Prostate gland (tissue), 2 donors: ENCODE results near the gene CNTNAP2. TPM values are rescaled to one million over a fixed set of nuclear protein-coding genes. Genes with fewer than 3 reads are reported as not detected.

ENCODE experiments used
- DNase-seq: peaks from one replicate; pipeline ENCODE4 v3.0.0-alpha.2; 2019; ENCODE audit warnings: low spot score
- H3K27ac ChIP-seq, 2 donors: fragments of 200-600 bp; sonication (generic); 2 replicates each; pipeline ENCODE4 v1.5.1; 2017 to 2019
- H3K27me3 ChIP-seq: fragments of 200-600 bp; sonication (generic); replicated peaks from 2 replicates; pipeline ENCODE4 v1.5.1; 2019; ENCODE audit not compliant: insufficient read depth
- H3K36me3 ChIP-seq, 2 donors: fragments of 200-600 bp; sonication (generic); 1 replicate in 1 of 2; 2 replicates in 1 of 2; pipeline versions ENCODE4 v1.5.1 to v1.8.1; 2017 to 2019
- H3K4me1 ChIP-seq: fragments of 200-600 bp; sonication (generic); replicated peaks from 2 replicates; pipeline ENCODE4 v1.5.1; 2019
- H3K4me3 ChIP-seq, 2 donors: fragments of 200-600 bp; sonication (generic); 2 replicates each; pipeline ENCODE4 v1.5.1; 2017 to 2019
- H3K9me3 ChIP-seq: fragments of 200-600 bp; sonication (generic); 2 replicates; pipeline ENCODE4 v1.5.1; 2017
- CTCF ChIP-seq, 4 experiments: fragments of 200-600 bp in 2 of 4; fragments of 450-650 bp in 2 of 4; sonication (generic) in 2 of 4; IDR thresholded peaks; 1 replicate in 3 of 4; 2 replicates in 1 of 4; pipeline ENCODE4 v1.5.1; 2016 to 2019; ENCODE audit warnings: antibody characterized with exemption in 4 of 4, mild to moderate bottlenecking in 2 of 4, moderate library complexity in 2 of 4
- POLR2A ChIP-seq: fragments of 450-650 bp; IDR thresholded peaks from one replicate; pipeline ENCODE4 v1.6.1; 2016; ENCODE audit warnings: antibody characterized with exemption, mild to moderate bottlenecking
- POLR2AphosphoS5 ChIP-seq: sonication (generic); formaldehyde crosslinking; IDR thresholded peaks from one replicate; pipeline ENCODE4 v1.6.1; 2017; ENCODE audit warnings: antibody characterized with exemption
- WGBS: methylation state at CpG from one replicate; pipeline ENCODE4 v1.1.5; 2018; 5-methylcytosine and 5-hydroxymethylcytosine counted together
- intact Hi-C: fragments of 100-400 bp; cut with DNase I; formaldehyde crosslinking; loops from one replicate; pipeline ENCODE4 v1.14.2; 2022
- total RNA-seq, 2 donors: library from RNA; depleted of rRNA; stranded (reverse); fragments of >200 nt; gene quantifications; one replicate each; pipeline ENCODE4 v1.1.0, GENCODE V29; 2016

CNTNAP2 gene
- total RNA-seq, 2 donors from 2014 or later, result 10.6 to 43.7 TPM

GRCh38 chr7:148287538-148287937 lies 2170.9 kb downstream of the CNTNAP2 start:
- DNase-seq, result no peak
- no peaks in the 10 kb centered on the region for H3K4me1 ChIP-seq
- intact Hi-C loops, result no loop called here

GRCh38 chr7:148288592-148289151 lies 2172.1 kb downstream of the CNTNAP2 start:
- intact Hi-C loops, result no loop called here
- WGBS, result 100% methylated on average over 1 of the region's 1 CpG

More at GRCh38 chr7:148287538-148287937, 2170.9 kb downstream of the CNTNAP2 start:
- Histone ChIP-seq H3K4me3 (no peak overlapping the region), H3K9me3 (no peaks in the 10 kb centered on the region), H3K36me3 (no peaks in the 10 kb centered on the region), H3K27ac (no peak overlapping the region), H3K27me3 (peaks cover 1% of the 10 kb centered on the region)
- TF ChIP-seq CTCF (IDR thresholded peaks at IDR 0.05) (no peak), POLR2A (no peak), POLR2AphosphoS5 (no peak)
- WGBS, result 93% methylated on average over 1 of the region's 2 CpGs

GRCh38 chr7:148289630-148290029 lies 2173.0 kb downstream of the CNTNAP2 start:
- Histone ChIP-seq H3K4me3 (no peak overlapping the region), H3K36me3 (no peaks in the 10 kb centered on the region), H3K4me1 (no peaks in the 10 kb centered on the region), H3K27ac (no peak overlapping the region), H3K27me3 (peaks cover 1% of the 10 kb centered on the region), H3K9me3 (no peaks in the 10 kb centered on the region)
- TF ChIP-seq CTCF (IDR thresholded peaks at IDR 0.05), result no peak
- no peak for TF ChIP-seq POLR2A
- no peak for TF ChIP-seq POLR2AphosphoS5
- intact Hi-C loops, result no loop called here
- no peak for DNase-seq
- 13% methylated on average over 1 of the region's 1 CpG for WGBS

More at GRCh38 chr7:148288592-148289151, 2172.1 kb downstream of the CNTNAP2 start:
- H3K27me3 ChIP-seq, result peaks cover 1% of the 10 kb centered on the region
- H3K4me1 ChIP-seq, result no peaks in the 10 kb centered on the region
- DNase-seq, result no peak
- TF ChIP-seq POLR2A, result no peak
- TF ChIP-seq POLR2AphosphoS5, result no peak
- no peak for TF ChIP-seq CTCF (IDR thresholded peaks at IDR 0.05)
- H3K27ac ChIP-seq, result no peak overlapping the region
- H3K36me3 ChIP-seq, result no peaks in the 10 kb centered on the region
- H3K9me3 ChIP-seq, result no peaks in the 10 kb centered on the region
- H3K4me3 ChIP-seq, result no peak overlapping the region

GRCh38 chr7:148290538-148290937 lies 2173.9 kb downstream of the CNTNAP2 start:
- no peak overlapping the region for H3K4me3 ChIP-seq
- no peaks in the 10 kb centered on the region for H3K9me3 ChIP-seq
- H3K27ac ChIP-seq, result no peak overlapping the region
- no peaks in the 10 kb centered on the region for H3K4me1 ChIP-seq
- DNase-seq, result no peak
- WGBS, result 45% methylated on average over 3 of the region's 3 CpGs
- intact Hi-C loops, result no loop called here
- H3K27me3 ChIP-seq, result peaks cover 1% of the 10 kb centered on the region
- no peaks in the 10 kb centered on the region for H3K36me3 ChIP-seq
- TF ChIP-seq CTCF (IDR thresholded peaks at IDR 0.05) (no peak), POLR2AphosphoS5 (no peak), POLR2A (no peak)

- intact Hi-C loops, result no loop called here
- Histone ChIP-seq H3K4me3 (no peak overlapping the region), H3K27ac (no peak overlapping the region), H3K9me3 (no peaks in the 10 kb centered on the region), H3K27me3 (peaks cover 1% of the 10 kb centered on the region), H3K4me1 (no peaks in the 10 kb centered on the region), H3K36me3 (no peaks in the 10 kb centered on the region)
- 92% methylated on average over 1 of the region's 1 CpG for WGBS
- TF ChIP-seq POLR2AphosphoS5 (no peak), POLR2A (no peak), CTCF (IDR thresholded peaks at IDR 0.05) (no peak)
- no peak for DNase-seq
Observed at GRCh38 chr7:148291799-148292198, 2175.2 kb downstream of the CNTNAP2 start.
